DND-41 (cell line): ENCODE measurements around the gene INTS1.

Experiments used
- CTCF ChIP-seq: IDR thresholded peaks from 2 replicates; pipeline ENCODE4 v1.5.1; 2012; ENCODE audit warnings: borderline replicate concordance, low read length, moderate library complexity, mild to moderate bottlenecking; ENCODE audit not compliant: poor library complexity, severe bottlenecking; ENCODE audit errors: extremely low read depth
- EZH2 ChIP-seq: IDR thresholded peaks from 3 replicates; pipeline ENCODE4 v1.6.1; 2012; ENCODE audit warnings: borderline replicate concordance, low read depth, mild to moderate bottlenecking, moderate library complexity, low read length, inconsistent platforms; ENCODE audit not compliant: severe bottlenecking

GRCh38 chr7:1514407-1514806 is 10.2 kb upstream of the INTS1 start:
- TF ChIP-seq CTCF (no peak), EZH2 (no peak)
